Hematopoietic multipotent progenitor cell treated with erythropoietin and hydrocortisone succinate and interleukin-3 and kit ligand, for 6 days (in vitro differentiated cells): ENCODE measurements around the gene TUBB6.

Experiments
- DNase-seq: peaks from one replicate; pipeline ENCODE4 v3.0.0-alpha.2; 2015

The TUBB6 gene

DNA sequence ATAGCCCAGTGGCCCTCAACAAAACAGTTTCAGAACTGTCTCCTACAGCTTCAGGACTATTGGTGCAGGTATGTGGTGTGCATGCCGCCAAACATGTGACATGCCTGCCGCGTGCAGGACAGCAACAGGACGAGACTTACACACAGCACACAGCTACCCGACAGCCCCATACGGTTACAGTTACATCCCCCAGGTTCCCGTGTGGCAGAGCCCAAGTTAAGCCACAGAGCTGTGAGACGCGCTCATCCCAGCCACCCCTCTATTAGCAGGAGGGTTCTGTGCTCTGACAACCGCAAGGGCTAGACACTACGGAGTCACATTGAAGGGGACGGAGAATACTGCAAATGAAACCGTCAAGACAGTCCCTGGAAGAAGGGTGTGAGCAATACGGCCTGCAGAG is 16.4 kb upstream of the TUBB6 start:
- DNase-seq: no peak

DNA sequence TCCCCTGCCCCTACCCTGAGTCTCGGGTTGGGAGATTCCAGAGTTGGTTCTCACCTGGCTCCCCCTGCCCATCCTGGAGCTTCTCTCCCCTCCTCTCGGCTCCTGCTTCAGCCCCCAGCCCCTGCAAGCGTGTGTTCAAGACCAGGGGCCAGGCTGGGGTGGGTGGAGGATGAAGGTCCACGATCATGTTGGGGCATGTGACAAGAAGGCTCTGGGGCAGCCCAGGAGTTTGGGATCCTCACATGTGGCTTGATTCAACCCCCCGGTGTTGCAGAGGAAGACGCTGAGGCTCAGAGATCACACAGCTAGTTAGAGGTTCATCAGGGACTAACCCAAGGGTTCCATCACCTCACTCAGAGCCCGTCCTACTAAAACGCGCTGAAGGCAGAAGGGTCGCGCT is 14.2 kb upstream of the TUBB6 start:
- no peak for DNase-seq

DNA sequence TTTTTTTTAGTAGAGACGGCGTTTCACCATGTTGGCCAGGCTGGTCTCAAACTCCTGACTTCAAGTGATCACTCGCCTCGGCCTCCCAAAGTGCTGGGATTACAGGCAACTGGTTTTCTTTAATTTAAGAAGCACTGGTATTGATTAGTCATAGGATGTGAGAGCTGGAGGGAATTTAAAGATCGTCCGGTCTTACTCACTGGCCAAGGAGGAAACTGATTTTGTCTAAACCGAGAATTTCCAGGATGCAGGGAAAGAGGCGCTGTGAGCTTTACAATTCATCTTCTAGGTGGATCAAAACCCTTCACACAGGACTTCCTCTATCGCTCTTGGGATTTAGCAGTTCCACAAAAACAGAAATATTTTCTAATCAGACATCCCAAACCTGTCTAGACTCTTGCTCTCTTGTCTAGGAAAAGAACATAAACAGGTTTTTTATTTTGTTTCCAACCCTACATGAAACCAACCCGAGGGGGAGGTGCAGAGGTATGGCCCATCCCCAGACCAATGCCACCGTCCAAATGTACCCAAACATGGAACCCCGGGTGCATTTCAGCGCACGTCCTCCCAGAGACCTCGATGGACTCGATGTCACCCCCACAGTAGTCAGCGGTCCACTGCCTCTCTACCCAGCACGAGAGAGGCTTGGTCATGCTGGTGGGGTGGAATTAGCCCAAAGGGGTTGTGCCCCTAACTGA is 12.5 kb upstream of the TUBB6 start:
- DNase-seq: no peak

DNA sequence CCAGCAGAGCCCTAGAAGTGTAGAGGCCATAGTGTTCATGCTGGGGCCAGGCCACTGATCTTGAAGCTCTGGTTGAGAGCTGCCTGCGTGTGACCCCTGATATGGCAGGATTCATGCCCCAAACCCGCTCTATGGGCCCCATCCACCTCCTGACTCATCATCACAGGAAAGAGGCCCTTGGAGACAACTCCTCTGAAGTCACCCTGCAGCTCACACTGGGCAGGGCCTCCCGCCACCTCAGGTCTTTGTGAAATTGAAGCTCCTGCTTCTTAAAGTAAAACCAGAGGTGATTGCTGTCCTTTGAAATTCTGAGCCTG is 12.0 kb upstream of the TUBB6 start:
- DNase-seq: no peak

GRCh38 chr18:12296457-12296856 is 11.6 kb upstream of the TUBB6 start:
- DNase-seq: no peak

GRCh38 chr18:12299862-12300261 is 8.2 kb upstream of the TUBB6 start:
- no peak for DNase-seq

- DNase-seq: no peak
Observed at GRCh38 chr18:12301263-12302005, 6.6 kb upstream of the TUBB6 start.

GRCh38 chr18:12302391-12303147 is 5.5 kb upstream of the TUBB6 start:
- peak; percentile 94 for DNase-seq

DNA sequence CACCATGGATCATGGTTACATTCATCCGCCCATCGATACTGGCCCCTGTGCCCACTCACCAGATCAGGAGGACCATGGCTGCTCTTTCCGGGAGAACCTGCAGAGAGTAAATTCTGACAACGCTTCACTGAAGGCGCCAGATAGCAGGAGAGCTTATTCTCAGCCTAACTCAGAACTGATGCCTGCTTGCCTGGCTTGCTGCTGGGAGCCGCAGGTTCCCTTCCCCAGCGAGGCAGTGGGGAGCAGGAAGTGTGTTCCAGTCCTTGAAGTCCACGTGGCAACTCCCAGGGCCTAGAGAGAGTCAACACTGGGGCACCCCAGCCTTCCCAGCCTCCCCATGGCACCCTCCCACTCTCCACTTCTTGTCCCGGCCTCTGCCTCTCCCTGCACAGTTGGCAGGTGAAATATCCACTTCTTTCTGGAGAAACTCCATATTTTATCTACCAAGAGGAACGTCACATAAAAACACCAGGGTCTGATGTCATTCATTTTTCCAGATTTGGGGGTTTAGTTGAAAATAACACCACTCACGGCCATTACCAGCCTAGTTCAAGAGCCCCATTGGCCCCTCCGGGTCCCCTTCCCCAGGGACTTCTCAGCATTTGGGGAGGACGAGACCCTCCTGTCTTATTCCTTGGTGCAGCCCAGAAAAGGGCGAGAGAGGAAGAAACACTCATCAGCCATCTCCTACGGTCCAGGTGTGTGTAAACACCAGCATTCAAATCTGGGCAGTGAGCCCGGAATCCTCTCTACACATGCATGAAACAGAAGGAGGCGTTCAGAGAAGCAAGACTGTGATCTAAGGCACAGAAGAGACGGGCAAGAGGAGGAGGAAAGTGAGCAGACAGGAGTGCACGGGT is 3.5 kb upstream of the TUBB6 start:
- DNase-seq: no peak

- DNase-seq: no peak
Observed at GRCh38 chr18:12305211-12305610, 2.8 kb upstream of the TUBB6 start.

DNA sequence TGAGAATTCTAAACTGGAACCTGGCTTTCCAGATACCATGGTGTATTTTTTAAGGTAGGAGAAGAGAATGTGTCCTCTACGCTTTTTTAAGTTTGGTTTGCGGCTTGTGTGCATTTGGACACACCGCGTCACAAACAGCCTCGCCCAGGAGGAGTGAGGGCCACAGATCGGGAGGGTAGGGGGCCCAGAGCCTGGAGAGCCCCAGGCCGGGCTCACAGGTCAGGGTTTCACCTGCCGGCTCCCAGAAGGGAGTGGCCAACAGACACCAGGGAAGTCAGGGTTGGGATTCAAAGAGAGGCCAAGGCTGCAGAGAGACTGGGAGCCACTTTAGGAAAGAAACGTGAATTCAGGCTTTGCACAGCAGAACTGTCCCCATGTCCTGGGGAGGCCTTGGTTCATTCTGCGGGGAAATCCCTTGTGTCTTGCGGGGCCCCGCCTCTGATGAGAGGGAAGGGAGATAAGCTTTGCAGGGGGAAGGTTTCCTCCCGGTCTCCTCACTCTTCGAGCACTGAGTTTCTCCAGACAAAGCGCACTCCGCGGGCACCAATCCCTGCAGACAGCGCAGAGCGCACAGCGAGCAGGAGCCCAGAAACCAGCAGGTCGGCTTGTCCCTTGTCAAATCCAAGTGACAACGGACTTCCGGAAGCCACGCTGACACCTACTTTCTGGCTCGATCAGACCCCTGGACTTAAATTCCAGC is 2.0 kb upstream of the TUBB6 start:
- peak; percentile 61 for DNase-seq

GRCh38 chr18:12306752-12307700 is 1.0 kb upstream of the TUBB6 start:
- peak; percentile 64 for DNase-seq

- DNase-seq: peak; percentile 83
Observed at GRCh38 chr18:12308386-12309100, 502 bp downstream of the TUBB6 start.

GRCh38 chr18:12309683-12310198 is 1.7 kb downstream of the TUBB6 start:
- no peak for DNase-seq

DNA sequence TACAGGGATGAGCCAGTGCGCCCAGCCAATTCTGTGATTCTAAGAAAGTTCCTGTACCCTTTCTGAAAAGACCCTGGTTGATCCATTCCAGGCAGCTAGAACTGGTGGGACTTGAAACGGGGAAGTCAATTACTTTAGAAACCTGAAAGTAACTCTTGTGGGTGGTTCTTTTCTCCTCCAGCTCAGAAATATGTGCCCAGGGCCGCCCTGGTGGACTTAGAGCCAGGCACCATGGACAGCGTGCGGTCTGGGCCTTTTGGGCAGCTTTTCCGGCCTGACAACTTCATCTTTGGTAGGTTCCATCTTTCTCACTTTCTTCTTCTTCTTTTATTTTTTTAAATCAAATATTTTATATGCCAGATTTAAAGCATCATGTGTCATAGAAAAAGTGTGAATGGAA is 2.7 kb downstream of the TUBB6 start:
- no peak for DNase-seq

- DNase-seq: no peak
Observed at GRCh38 chr18:12312976-12313375, 4.9 kb downstream of the TUBB6 start.

DNA sequence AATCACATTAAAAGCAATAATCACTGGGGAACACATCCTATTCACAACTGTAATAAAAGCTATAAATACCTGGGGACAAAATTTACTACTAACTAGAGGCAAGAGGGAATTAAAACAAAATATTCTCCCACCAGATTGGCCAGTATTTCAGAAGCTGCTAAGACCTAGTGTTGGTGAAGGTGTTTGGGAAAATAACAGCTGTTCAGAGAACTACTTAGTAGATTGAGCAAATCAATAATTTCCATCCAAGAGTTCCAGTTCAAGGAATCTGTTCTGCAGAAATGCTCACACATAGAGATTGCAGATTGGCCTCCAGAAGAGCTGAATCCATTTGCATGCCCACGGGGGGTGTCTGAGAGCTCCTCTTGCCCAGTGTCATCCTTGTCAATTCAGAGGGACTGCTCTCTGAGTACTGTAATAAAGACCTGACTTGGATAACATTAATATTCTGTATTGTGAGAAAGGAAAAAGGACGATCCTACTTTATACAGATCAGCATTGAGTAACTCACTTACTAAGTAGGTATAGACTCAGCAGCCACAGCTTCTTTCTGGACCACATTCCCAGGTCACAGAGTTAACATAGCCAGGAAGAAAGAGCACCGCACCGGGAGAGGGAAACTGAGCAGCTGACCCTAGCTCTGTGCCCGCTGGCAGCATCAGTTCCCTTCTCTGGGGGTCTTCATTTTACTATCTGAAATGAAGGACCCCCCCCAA is 5.6 kb downstream of the TUBB6 start:
- no peak for DNase-seq

GRCh38 chr18:12314591-12315305 is 6.7 kb downstream of the TUBB6 start:
- DNase-seq: no peak

DNA sequence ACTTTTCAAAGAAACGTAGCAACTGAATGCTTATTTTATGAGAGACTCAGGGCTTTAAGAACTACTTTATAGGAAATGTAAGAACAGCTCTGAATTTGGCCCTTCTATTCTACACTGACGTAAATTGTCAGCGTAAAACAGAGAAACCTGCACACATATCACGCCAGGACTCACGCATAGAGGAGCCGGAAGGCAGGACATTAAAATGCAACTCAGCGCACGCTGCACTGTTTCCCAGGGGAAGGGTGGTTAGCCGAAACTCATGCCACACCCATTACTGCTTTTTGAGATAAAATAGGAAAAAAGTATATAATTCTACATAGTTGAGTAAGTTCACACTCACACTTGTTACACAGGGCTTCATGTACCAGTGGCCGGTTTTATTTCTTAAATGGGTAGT is 7.4 kb downstream of the TUBB6 start:
- peak; percentile 87 for DNase-seq
